Gastrocnemius medialis (tissue), 4 donors: ENCODE measurements around the gene LRRK1.

Source experiments
- CTCF ChIP-seq, 5 experiments: fragments of 450-650 bp in 3 of 5; fragments of 200-600 bp in 2 of 5; sonication (generic) in 2 of 5; IDR thresholded peaks in 4 of 5; conservative IDR thresholded peaks in 1 of 5; 1 replicate in 4 of 5; 2 replicates in 1 of 5; pipeline ENCODE4 v1.5.1; 2016 to 2019; ENCODE audit warnings: antibody characterized with exemption in 5 of 5, mild to moderate bottlenecking in 3 of 5, moderate library complexity in 3 of 5
- POLR2A ChIP-seq, 2 donors: fragments of 450-650 bp; IDR thresholded peaks; one replicate each; pipeline ENCODE4 v1.6.1; 2017; ENCODE audit warnings: antibody characterized with exemption in 2 of 2, mild to moderate bottlenecking in 2 of 2, moderate library complexity in 2 of 2

DNA sequence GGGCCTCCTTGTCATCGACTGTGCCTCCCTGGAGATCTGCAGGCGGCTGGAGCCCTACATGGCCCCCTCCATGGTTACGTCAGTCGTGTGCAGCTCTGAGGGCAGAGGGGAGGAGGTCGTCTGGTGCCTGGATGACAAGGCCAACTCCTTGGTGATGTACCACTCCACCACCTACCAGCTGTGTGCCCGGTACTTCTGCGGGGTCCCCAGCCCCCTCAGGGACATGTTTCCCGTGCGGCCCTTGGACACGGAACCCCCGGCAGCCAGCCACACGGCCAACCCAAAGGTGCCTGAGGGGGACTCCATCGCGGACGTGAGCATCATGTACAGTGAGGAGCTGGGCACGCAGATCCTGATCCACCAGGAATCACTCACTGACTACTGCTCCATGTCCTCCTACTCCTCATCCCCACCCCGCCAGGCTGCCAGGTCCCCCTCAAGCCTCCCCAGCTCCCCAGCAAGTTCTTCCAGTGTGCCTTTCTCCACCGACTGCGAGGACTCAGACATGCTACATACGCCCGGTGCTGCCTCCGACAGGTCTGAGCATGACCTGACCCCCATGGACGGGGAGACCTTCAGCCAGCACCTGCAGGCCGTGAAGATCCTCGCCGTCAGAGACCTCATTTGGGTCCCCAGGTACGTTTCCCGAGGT, 146.5 kb downstream of the LRRK1 start:
- TF ChIP-seq POLR2A (IDR thresholded peaks at IDR 0.05), result no peak
- TF ChIP-seq CTCF (IDR thresholded peaks at IDR 0.05 in 4 of 5, conservative IDR thresholded peaks at IDR 0.05 in 1 of 5), result no peak
